ENCODE measurements around the gene NEDD8.

Gene NEDD8

DNA sequence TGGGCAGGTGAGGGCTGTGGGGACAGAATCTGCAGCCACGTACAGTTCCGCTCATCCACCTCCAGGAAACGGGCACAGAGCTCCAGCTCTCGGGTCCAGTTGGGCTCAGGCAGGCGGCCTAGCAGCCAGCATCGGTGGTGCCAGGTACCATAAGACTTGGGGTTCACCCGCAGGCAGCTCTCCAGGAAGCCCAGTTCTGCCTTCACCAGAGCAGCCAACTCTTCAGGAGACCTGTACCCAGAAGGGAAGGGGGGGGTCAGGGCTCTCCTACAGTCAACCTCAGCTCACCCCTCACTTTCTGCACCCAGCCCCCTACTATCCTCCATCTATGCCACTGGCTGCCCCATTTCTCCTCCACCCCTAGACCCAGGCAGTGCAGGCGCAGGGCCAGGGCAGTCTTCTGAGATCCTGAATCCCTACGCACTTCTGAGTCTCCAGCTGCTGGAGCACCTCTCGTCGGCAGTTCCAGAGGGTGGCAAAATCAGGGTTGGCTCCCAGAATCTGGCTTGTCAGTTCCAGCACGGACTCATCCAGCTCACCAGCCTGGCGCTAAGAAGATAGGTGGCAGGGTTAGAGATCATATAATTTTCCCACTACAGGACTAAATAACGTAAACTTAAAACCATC is 37.9 kb upstream of the NEDD8 start:
- H3K36me3 ChIP-seq (ENCODE audit: control insufficient read depth, insufficient read depth, low read length), result no peaks in the 10 kb centered on the region

DNA sequence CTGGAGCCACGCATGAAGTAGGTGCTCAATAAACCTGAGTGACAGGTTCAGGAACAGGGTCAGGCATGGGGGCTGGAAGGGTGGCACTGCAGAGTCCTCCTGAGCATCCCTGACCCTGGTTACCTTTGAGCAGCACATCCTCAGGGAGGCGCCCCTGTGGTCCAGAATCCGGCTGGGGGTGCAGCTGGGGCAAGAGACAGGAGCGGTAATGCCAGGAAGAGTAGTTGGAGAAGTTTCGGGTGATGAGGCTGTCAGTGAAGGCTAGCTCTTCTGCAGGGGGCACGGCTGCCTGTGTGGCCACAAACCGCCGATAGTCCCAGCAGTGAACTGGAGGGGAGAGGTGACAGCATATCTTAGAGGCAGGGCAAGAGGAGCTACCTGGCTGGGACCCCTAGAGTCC is 37.2 kb upstream of the NEDD8 start:
- TF ChIP-seq, protein P1, sequence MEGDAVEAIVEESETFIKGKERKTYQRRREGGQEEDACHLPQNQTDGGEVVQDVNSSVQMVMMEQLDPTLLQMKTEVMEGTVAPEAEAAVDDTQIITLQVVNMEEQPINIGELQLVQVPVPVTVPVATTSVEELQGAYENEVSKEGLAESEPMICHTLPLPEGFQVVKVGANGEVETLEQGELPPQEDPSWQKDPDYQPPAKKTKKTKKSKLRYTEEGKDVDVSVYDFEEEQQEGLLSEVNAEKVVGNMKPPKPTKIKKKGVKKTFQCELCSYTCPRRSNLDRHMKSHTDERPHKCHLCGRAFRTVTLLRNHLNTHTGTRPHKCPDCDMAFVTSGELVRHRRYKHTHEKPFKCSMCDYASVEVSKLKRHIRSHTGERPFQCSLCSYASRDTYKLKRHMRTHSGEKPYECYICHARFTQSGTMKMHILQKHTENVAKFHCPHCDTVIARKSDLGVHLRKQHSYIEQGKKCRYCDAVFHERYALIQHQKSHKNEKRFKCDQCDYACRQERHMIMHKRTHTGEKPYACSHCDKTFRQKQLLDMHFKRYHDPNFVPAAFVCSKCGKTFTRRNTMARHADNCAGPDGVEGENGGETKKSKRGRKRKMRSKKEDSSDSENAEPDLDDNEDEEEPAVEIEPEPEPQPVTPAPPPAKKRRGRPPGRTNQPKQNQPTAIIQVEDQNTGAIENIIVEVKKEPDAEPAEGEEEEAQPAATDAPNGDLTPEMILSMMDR (IDR thresholded peaks at IDR 0.05), result no peak
- Histone ChIP-seq H2AFZ (no peak overlapping the region), H3K27ac (no peak overlapping the region), H3K4me3 (ENCODE audit: low read depth, low read length) (no peak overlapping the region), H3K4me1 (peaks cover 11% of the 10 kb centered on the region), H3K4me2 (ENCODE audit: low read length) (no peak overlapping the region), H3K79me2 (no peaks in the 10 kb centered on the region), H3K27me3 (ENCODE audit: control insufficient read depth, insufficient read depth, low read length) (no peaks in the 10 kb centered on the region), H3K9ac (no peak overlapping the region), H3K36me3 (ENCODE audit: control insufficient read depth, insufficient read depth, low read length) (no peaks in the 10 kb centered on the region), H3K9me3 (ENCODE audit: control insufficient read depth, low read length) (no peaks in the 10 kb centered on the region)

More for the DNA sequence above, 37.9 kb upstream of the NEDD8 start:
- H3K79me2 ChIP-seq, result peaks cover 1% of the 10 kb centered on the region
- TF ChIP-seq, protein P1 (IDR thresholded peaks at IDR 0.05), result no peak
- H3K27ac ChIP-seq, result peak overlapping the region; percentile 93
- no peak overlapping the region for H3K4me3 ChIP-seq (ENCODE audit: low read depth, low read length)
- H3K4me1 ChIP-seq, result peaks cover 11% of the 10 kb centered on the region
- H3K9ac ChIP-seq, result no peak overlapping the region
- no peaks in the 10 kb centered on the region for H3K9me3 ChIP-seq (ENCODE audit: control insufficient read depth, low read length)
- no peak overlapping the region for H2AFZ ChIP-seq
- no peaks in the 10 kb centered on the region for H3K27me3 ChIP-seq (ENCODE audit: control insufficient read depth, insufficient read depth, low read length)
- no peak overlapping the region for H3K4me2 ChIP-seq (ENCODE audit: low read length)

DNA sequence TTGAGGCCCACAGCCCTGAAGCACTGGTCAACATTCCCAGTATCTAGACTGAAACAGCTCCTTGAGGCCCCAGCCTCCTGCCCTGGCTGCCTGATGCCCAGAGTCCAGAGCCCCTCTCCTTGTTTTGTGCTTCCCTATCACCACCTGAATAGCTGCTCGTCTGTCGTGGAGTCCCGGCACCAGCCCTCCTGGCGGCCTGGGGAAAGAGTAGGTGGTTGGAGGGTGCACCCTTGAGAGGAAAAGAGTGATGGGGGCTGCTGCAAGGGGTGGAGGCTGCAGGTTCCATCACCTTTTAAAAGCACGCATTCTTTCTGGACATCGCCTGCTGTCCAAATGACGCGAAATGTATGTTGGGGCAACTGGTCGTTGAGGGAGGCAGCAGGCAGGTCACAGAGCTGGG is 36.1 kb upstream of the NEDD8 start:
- peaks cover 11% of the 10 kb centered on the region for H3K4me1 ChIP-seq
- H3K9me3 ChIP-seq (ENCODE audit: control insufficient read depth, low read length), result no peaks in the 10 kb centered on the region
- H3K4me2 ChIP-seq (ENCODE audit: low read length), result no peak overlapping the region
- no peaks in the 10 kb centered on the region for H3K79me2 ChIP-seq
- TF ChIP-seq, protein P1 (IDR thresholded peaks at IDR 0.05), result no peak
- no peak overlapping the region for H3K9ac ChIP-seq
- no peak overlapping the region for H3K4me3 ChIP-seq (ENCODE audit: low read depth, low read length)
- H3K27ac ChIP-seq, result no peak overlapping the region
- no peak overlapping the region for H2AFZ ChIP-seq
- H3K36me3 ChIP-seq (ENCODE audit: control insufficient read depth, insufficient read depth, low read length), result no peaks in the 10 kb centered on the region
- no peaks in the 10 kb centered on the region for H3K27me3 ChIP-seq (ENCODE audit: control insufficient read depth, insufficient read depth, low read length)

DNA sequence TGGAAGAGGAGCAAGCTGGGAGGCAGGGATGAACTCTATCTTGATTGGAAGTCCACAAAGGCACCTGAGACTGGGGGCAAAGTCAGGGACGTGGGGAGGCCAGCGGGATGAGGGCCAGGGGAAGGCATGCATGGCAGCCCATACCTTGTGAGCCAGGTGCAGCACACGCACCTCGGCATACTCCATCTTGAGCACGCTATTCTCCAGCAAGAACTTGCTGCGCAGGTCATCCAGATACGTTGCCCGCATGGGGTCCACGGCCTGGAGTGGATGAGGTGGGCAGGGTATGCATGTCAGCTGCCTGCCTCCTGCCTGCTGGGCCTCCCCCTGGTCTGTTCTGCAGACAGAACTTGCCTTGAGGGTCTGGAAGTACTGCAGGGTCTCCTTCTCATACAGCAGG is 35.3 kb upstream of the NEDD8 start:
- H3K9ac ChIP-seq, result no peak overlapping the region
- H3K4me3 ChIP-seq (ENCODE audit: low read depth, low read length), result no peak overlapping the region
- H3K9me3 ChIP-seq (ENCODE audit: control insufficient read depth, low read length), result no peaks in the 10 kb centered on the region
- H3K79me2 ChIP-seq, result no peaks in the 10 kb centered on the region
- H3K27me3 ChIP-seq (ENCODE audit: control insufficient read depth, insufficient read depth, low read length), result no peaks in the 10 kb centered on the region
- H3K36me3 ChIP-seq (ENCODE audit: control insufficient read depth, insufficient read depth, low read length), result no peaks in the 10 kb centered on the region
- TF ChIP-seq, protein P1 (IDR thresholded peaks at IDR 0.05), result no peak
- H2AFZ ChIP-seq, result no peak overlapping the region
- H3K4me2 ChIP-seq (ENCODE audit: low read length), result no peak overlapping the region
- peaks cover 11% of the 10 kb centered on the region for H3K4me1 ChIP-seq
- H3K27ac ChIP-seq, result no peak overlapping the region
